Measurements from ENCODE around the gene INO80E. TPM values are rescaled to one million over a fixed set of nuclear protein-coding genes. Genes with fewer than 3 reads are reported as not detected.
A peak's percentile ranks its signal among the peaks of the same experiment; 100 is the strongest.

Gene INO80E
- total RNA-seq, 2 experiments from 2014 or later, result 75.9 to 79.1 TPM

- CTCF ChIA-PET, result interaction anchor here (0.8 kb wide), 1 partner anchor 9 kb away, joined by 3 read pairs; no protein-coding TSS in a partner anchor
- H3K4me1 Mint-ChIP-seq (ENCODE audit: low read depth), result no peaks in the 10 kb centered on the region
Measured at GRCh38 chr16:30046178-30046577, 50.1 kb downstream of the INO80E start.

GRCh38 chr16:30046588-30046987 is 50.5 kb downstream of the INO80E start:
- H3K9me3 Mint-ChIP-seq, result no peaks in the 10 kb centered on the region
- H3K36me3 Mint-ChIP-seq (ENCODE audit: low read depth), result no peaks in the 10 kb centered on the region
- H3K27ac Mint-ChIP-seq, result no peak overlapping the region
- intact Hi-C loops (cut with micrococcal nuclease), result no loop called here
- H3K27me3 Mint-ChIP-seq, result no peaks in the 10 kb centered on the region
- ATAC-seq (no peak), DNase-seq (no peak)
- ChIA-PET POLR2A (interaction anchor here (0.6 kb wide), 1 partner anchor 28 kb away, joined by 3 read pairs; no protein-coding TSS in a partner anchor), CTCF (interaction anchor here (0.6 to 3.0 kb wide), 3 partner anchors 8 to 91 kb away, joined by 3 to 20 read pairs (median 3); partner anchors contain the start of gene TLCD3B)
- TF ChIP-seq CTCF (IDR thresholded peaks at IDR 0.05), result no peak
- H3K4me3 Mint-ChIP-seq, result no peak overlapping the region
- peaks cover 2% of the 10 kb centered on the region for H3K4me1 Mint-ChIP-seq (ENCODE audit: low read depth)

More at GRCh38 chr16:30046178-30046577, 50.1 kb downstream of the INO80E start:
- ATAC-seq (no peak), DNase-seq (no peak)
- H3K36me3 Mint-ChIP-seq (ENCODE audit: low read depth), result no peaks in the 10 kb centered on the region
- H3K27me3 Mint-ChIP-seq, result no peaks in the 10 kb centered on the region
- no peak for TF ChIP-seq CTCF (IDR thresholded peaks at IDR 0.05)
- POLR2A ChIA-PET, result interaction anchor here (0.6 to 1.3 kb wide), 2 partner anchors 28 to 50 kb away, joined by 3 read pairs; partner anchors contain the start of gene INO80E
- H3K4me3 Mint-ChIP-seq, result no peak overlapping the region
- H3K27ac Mint-ChIP-seq, result no peak overlapping the region
- no peaks in the 10 kb centered on the region for H3K9me3 Mint-ChIP-seq
- intact Hi-C loops (cut with micrococcal nuclease), result no loop called here

GRCh38 chr16:30049871-30050270 is 53.8 kb downstream of the INO80E start:
- intact Hi-C loops (cut with micrococcal nuclease), result no loop called here
- Mint-ChIP-seq H3K9me3 (no peaks in the 10 kb centered on the region), H3K36me3 (ENCODE audit: low read depth) (no peaks in the 10 kb centered on the region), H3K4me1 (ENCODE audit: low read depth) (peaks cover 10% of the 10 kb centered on the region), H3K27ac (no peak overlapping the region), H3K4me3 (no peak overlapping the region), H3K27me3 (peaks cover 2% of the 10 kb centered on the region)
- ATAC-seq (no peak), DNase-seq (no peak)
- no peak for TF ChIP-seq CTCF (IDR thresholded peaks at IDR 0.05)
- CTCF ChIA-PET, result interaction anchor here (0.7 to 3.0 kb wide), 3 partner anchors 18 to 202 kb away, joined by 3 to 20 read pairs (median 6); partner anchors contain the start of gene TLCD3B
- POLR2A ChIA-PET, result interaction anchor here (1.1 kb wide), 1 partner anchor 13 kb away, joined by 4 read pairs; no protein-coding TSS in a partner anchor

GRCh38 chr16:30051518-30051917 is 55.5 kb downstream of the INO80E start:
- no peak for TF ChIP-seq CTCF (IDR thresholded peaks at IDR 0.05)
- no peak overlapping the region for H3K27ac Mint-ChIP-seq
- H3K36me3 Mint-ChIP-seq (ENCODE audit: low read depth), result no peaks in the 10 kb centered on the region
- peak overlapping the region; percentile 80 for H3K4me3 Mint-ChIP-seq
- peaks cover 2% of the 10 kb centered on the region for H3K27me3 Mint-ChIP-seq
- ATAC-seq (no peak), DNase-seq (no peak)
- no peaks in the 10 kb centered on the region for H3K9me3 Mint-ChIP-seq
- POLR2A ChIA-PET, result no interaction called here
- H3K4me1 Mint-ChIP-seq (ENCODE audit: low read depth), result peaks cover 16% of the 10 kb centered on the region
- intact Hi-C loops (cut with micrococcal nuclease), result no loop called here
- CTCF ChIA-PET, result interaction anchor here (0.8 to 2.8 kb wide), 3 partner anchors 14 to 351 kb away, joined by 3 to 8 read pairs (median 4); partner anchors contain the start of gene ALDOA

GRCh38 chr16:30052671-30053372 is 56.8 kb downstream of the INO80E start:
- no peak for TF ChIP-seq CTCF (IDR thresholded peaks at IDR 0.05)
- CTCF ChIA-PET, result interaction anchor here (0.7 to 2.8 kb wide), 5 partner anchors 10 to 354 kb away, joined by 3 to 14 read pairs (median 4); partner anchors contain the start of gene TLCD3B
- Mint-ChIP-seq H3K27me3 (peaks cover 2% of the 10 kb centered on the region), H3K9me3 (no peaks in the 10 kb centered on the region), H3K27ac (peak overlapping the region; percentile 57), H3K4me1 (ENCODE audit: low read depth) (peaks cover 16% of the 10 kb centered on the region), H3K4me3 (peak overlapping the region; percentile 80), H3K36me3 (ENCODE audit: low read depth) (no peaks in the 10 kb centered on the region)
- intact Hi-C loops (cut with micrococcal nuclease), result no loop called here
- POLR2A ChIA-PET, result interaction anchor here (1.1 to 4.6 kb wide), 2 partner anchors 12 to 39 kb away, joined by 5 to 44 read pairs; partner anchors contain the start of genes ALDOA and TBX6
- DNase-seq (peak; percentile 94), ATAC-seq (peak; percentile 82)
